HepG2 (cell line): ENCODE measurements around the gene APOC1.

ENCODE experiments used
- CBX5 ChIP-seq: sonication (generic); formaldehyde crosslinking; IDR thresholded peaks from 2 replicates; pipeline ENCODE4 v1.4.0; 2020; ENCODE audit warnings: missing genetic modification reagents, borderline replicate concordance
- CTCF ChIP-seq: sonication (generic); formaldehyde crosslinking; IDR thresholded peaks from 2 replicates; pipeline ENCODE4 v1.5.0; 2020; ENCODE audit warnings: mild to moderate bottlenecking, missing genetic modification reagents, moderate library complexity
- HNF4A ChIP-seq: sonication (generic); formaldehyde crosslinking; IDR thresholded peaks from 2 replicates; pipeline ENCODE4 v1.4.0; 2020; ENCODE audit warnings: missing genetic modification reagents
- NBN ChIP-seq: fragments of 450-650 bp; conservative IDR thresholded peaks from 2 replicates; pipeline ENCODE4 v1.6.1; 2017
- NFRKB ChIP-seq: fragments of 450-650 bp; IDR thresholded peaks from 2 replicates; pipeline ENCODE4 v1.6.1; 2017
- PHF8 ChIP-seq: sonication (generic); formaldehyde crosslinking; IDR thresholded peaks from 2 replicates; pipeline ENCODE4 v1.5.0; 2020; ENCODE audit warnings: missing genetic modification reagents
- POLR2AphosphoS2 ChIP-seq: IDR thresholded peaks from 2 replicates; pipeline ENCODE4 v1.6.1; 2011; ENCODE audit warnings: low read depth, low read length, improper control_type of control experiment
- RBM39 ChIP-seq: fragments of 200-400 bp; formaldehyde crosslinking; IDR thresholded peaks from one replicate; pipeline ENCODE4 v1.6.1; 2018; ENCODE audit warnings: antibody characterized with exemption, mild to moderate bottlenecking, low read depth, low read length; ENCODE audit not compliant: poor library complexity, severe bottlenecking
- YY1 ChIP-seq: IDR thresholded peaks from 2 replicates; pipeline ENCODE4 v1.6.1; 2011; ENCODE audit warnings: low read length, low read depth, moderate library complexity, mild to moderate bottlenecking; ENCODE audit not compliant: insufficient read depth, insufficient replicate concordance
- ZBTB7A ChIP-seq: sonication (generic); formaldehyde crosslinking; IDR thresholded peaks from 2 replicates; pipeline ENCODE4 v1.8.0; 2022; ENCODE audit warnings: mild to moderate bottlenecking, missing genetic modification reagents
- ZKSCAN1 ChIP-seq: fragments of 150-350 bp; IDR thresholded peaks from 2 replicates; pipeline ENCODE4 v1.6.1; 2014; ENCODE audit warnings: low read length
- ZZZ3 ChIP-seq: sonication (generic); formaldehyde crosslinking; IDR thresholded peaks from 2 replicates; pipeline ENCODE4 v1.4.0; 2020; ENCODE audit warnings: missing genetic modification reagents, mild to moderate bottlenecking, borderline replicate concordance

GRCh38 chr19:44866664-44867063, 47.7 kb upstream of the APOC1 start:
- TF ChIP-seq POLR2AphosphoS2 (no peak), NBN (no peak), NFRKB (no peak), CBX5 (CRISPR knock-in tag) (no peak), YY1 (no peak), CTCF (CRISPR knock-in tag) (no peak), ZZZ3 (CRISPR knock-in tag) (no peak), RBM39 (no peak), HNF4A (CRISPR knock-in tag) (no peak), ZBTB7A (CRISPR knock-in tag) (no peak), PHF8 (CRISPR knock-in tag) (no peak), ZKSCAN1 (no peak)
